GM12878 (cell line): ENCODE data around the gene SLC6A17. TPM values are rescaled to one million over a fixed set of nuclear protein-coding genes. Genes with fewer than 3 reads are reported as not detected.

ENCODE experiments used
- ATAC-seq: fragments of 200-7000 bp; cut with Tn5 transposase; 3 replicates; pipeline ENCODE4 v1.9.1; 2020; ENCODE audit warnings: mild to moderate bottlenecking, moderate library complexity
- BruUV-seq: library from RNA; stranded (reverse); fragments of 400-500 nt; replicated peaks from 2 replicates; lab custom pipeline; 2021; lab: Mats Ljungman, UMichigan
- CTCF ChIA-PET: fragments of 300-600 bp; sonication (Branson Sonifier 250); formaldehyde crosslinking; extraction: SDS; loops from one replicate; lab custom pipeline; 2021; ENCODE audit warnings: inconsistent platforms; lab: Yijun Ruan, JAX
- POLR2A ChIA-PET: fragments of 350-600 bp; formaldehyde crosslinking; extraction: SDS; loops from one replicate; lab custom pipeline; 2021; ENCODE audit warnings: inconsistent platforms; lab: Charles Lee
- RAD21 ChIA-PET: fragments of 300-600 bp; sonication (Branson Sonifier 250); formaldehyde crosslinking; loops from one replicate; lab custom pipeline; 2023; ENCODE audit warnings: antibody characterized with exemption; ENCODE audit not compliant: unreplicated experiment; lab: Charles Lee
- SMC1A ChIA-PET: fragments of 300-600 bp; sonication (Branson Sonifier 250); formaldehyde crosslinking; loops from one replicate; lab custom pipeline; 2023; ENCODE audit not compliant: unreplicated experiment, uncharacterized antibody; lab: Charles Lee
- DNase-seq: peaks from one replicate; pipeline ENCODE4 v3.0.0-alpha.2; 2011; ENCODE audit warnings: low read depth, low spot score
- FAIRE-seq: peaks from 3 replicates; lab custom pipeline; 2011; peaks lifted over from hg19 to GRCh38; lab: Jason Lieb, UNC
- H2AFZ ChIP-seq: 2 replicates; pipeline ENCODE4 v1.6.0; 2011; ENCODE audit warnings: low read depth, low read length, control low read depth; ENCODE audit not compliant: control insufficient read depth
- H3K27ac ChIP-seq: 2 replicates; pipeline ENCODE4 v1.5.1; 2011; ENCODE audit warnings: control low read depth; ENCODE audit not compliant: control insufficient read depth, insufficient read depth
- H3K27me3 ChIP-seq, 2 experiments: replicated peaks in 1 of 2; 2 replicates each; pipeline versions ENCODE4 v1.6.0 to v1.6.1; 2011; ENCODE audit warnings: low read length in 1 of 2; ENCODE audit not compliant: control insufficient read depth in 2 of 2, insufficient read depth in 2 of 2
- H3K36me3 ChIP-seq, 2 experiments: 2 replicates each; pipeline ENCODE4 v1.5.1; 2011; ENCODE audit warnings: low read length in 1 of 2; ENCODE audit not compliant: control insufficient read depth in 2 of 2, insufficient read depth in 2 of 2
- H3K4me1 ChIP-seq: 2 replicates; pipeline ENCODE4 v1.6.1; 2011; ENCODE audit warnings: mild to moderate bottlenecking, low read length, moderate library complexity, mixed read lengths; ENCODE audit not compliant: control insufficient read depth, insufficient read depth
- H3K4me2 ChIP-seq: 2 replicates; pipeline ENCODE4 v1.6.0; 2011; ENCODE audit warnings: control low read depth; ENCODE audit not compliant: control insufficient read depth, insufficient read depth
- H3K4me3 ChIP-seq: fragments of 200-600 bp; sonication (generic); 2 replicates; pipeline ENCODE4 v1.5.1; 2016
- H3K79me2 ChIP-seq: 2 replicates; pipeline ENCODE4 v1.6.0; 2011; ENCODE audit warnings: low read length; ENCODE audit not compliant: control insufficient read depth, insufficient read depth
- H3K9ac ChIP-seq: 2 replicates; pipeline ENCODE4 v1.8.0; 2011; ENCODE audit warnings: low read length, control low read depth, mixed read lengths; ENCODE audit not compliant: control insufficient read depth, insufficient read depth
- H3K9me3 ChIP-seq: replicated peaks from 3 replicates; pipeline ENCODE4 v1.5.1; 2011; ENCODE audit warnings: mild to moderate bottlenecking, low read length; ENCODE audit not compliant: control insufficient read depth, insufficient read depth
- H4K20me1 ChIP-seq: 2 replicates; pipeline ENCODE4 v1.6.0; 2011; ENCODE audit not compliant: control insufficient read depth, insufficient read depth
- BCL3 ChIP-seq: IDR thresholded peaks from 2 replicates; pipeline ENCODE4 v1.6.1; 2011; ENCODE audit warnings: borderline replicate concordance, low read depth, mild to moderate bottlenecking, moderate library complexity, low read length; ENCODE audit not compliant: insufficient read depth, poor library complexity, severe bottlenecking
- CBX3 ChIP-seq: fragments of 200-600 bp; sonication (generic); IDR thresholded peaks from 2 replicates; pipeline ENCODE4 v1.6.1; 2016; ENCODE audit warnings: low read depth, borderline replicate concordance
- DPF2 ChIP-seq: fragments of 450-650 bp; IDR thresholded peaks from 2 replicates; pipeline ENCODE4 v1.6.1; 2017; ENCODE audit warnings: mild to moderate bottlenecking
- HCFC1 ChIP-seq: fragments of 150-350 bp; IDR thresholded peaks from 2 replicates; pipeline ENCODE4 v1.6.1; 2014; ENCODE audit warnings: low read length
- IKZF1 ChIP-seq: fragments of 450-650 bp; conservative IDR thresholded peaks from 2 replicates; pipeline ENCODE4 v1.6.1; 2017; ENCODE audit warnings: antibody characterized with exemption, mild to moderate bottlenecking
- IKZF2 ChIP-seq, 2 experiments: fragments of 450-650 bp; IDR thresholded peaks; 2 replicates each; pipeline ENCODE4 v1.6.1; 2017; ENCODE audit warnings: mild to moderate bottlenecking in 2 of 2, moderate library complexity in 2 of 2
- JUNB ChIP-seq: IDR thresholded peaks from 2 replicates; pipeline ENCODE4 v1.6.1; 2016; ENCODE audit warnings: antibody characterized with exemption, mild to moderate bottlenecking
- MTA2 ChIP-seq: fragments of 450-650 bp; IDR thresholded peaks from 2 replicates; pipeline ENCODE4 v1.6.1; 2016; ENCODE audit warnings: low read depth, mild to moderate bottlenecking, moderate library complexity
- NFIC ChIP-seq: IDR thresholded peaks from 2 replicates; pipeline ENCODE4 v1.6.1; 2012; ENCODE audit warnings: low read depth, mild to moderate bottlenecking, inconsistent platforms, low read length, moderate library complexity
- NFYA ChIP-seq: IDR thresholded peaks from 2 replicates; pipeline ENCODE4 v1.6.1; 2011; ENCODE audit warnings: low read depth, mild to moderate bottlenecking, low read length, improper control_type of control experiment, borderline replicate concordance
- PBX3 ChIP-seq: IDR thresholded peaks from 2 replicates; pipeline ENCODE4 v1.6.1; 2011; ENCODE audit warnings: mild to moderate bottlenecking, low read depth, low read length, moderate library complexity; ENCODE audit not compliant: insufficient replicate concordance
- POLR2AphosphoS5 ChIP-seq: IDR thresholded peaks from 2 replicates; pipeline ENCODE4 v1.6.1; 2011; ENCODE audit warnings: mild to moderate bottlenecking, low read length, inconsistent platforms
- RCOR1 ChIP-seq: conservative IDR thresholded peaks from 2 replicates; pipeline ENCODE4 v1.6.1; 2012; ENCODE audit warnings: low read depth, low read length, improper control_type of control experiment
- RELB ChIP-seq: fragments of 450-650 bp; IDR thresholded peaks from 2 replicates; pipeline ENCODE4 v1.6.1; 2017; ENCODE audit warnings: low read depth, mild to moderate bottlenecking, moderate library complexity
- RUNX3 ChIP-seq: IDR thresholded peaks from 2 replicates; pipeline ENCODE4 v1.6.1; 2012; ENCODE audit warnings: low read length, inconsistent platforms
- WRNIP1 ChIP-seq: IDR thresholded peaks from 2 replicates; pipeline ENCODE4 v1.6.1; 2011; ENCODE audit warnings: low read depth, low read length, improper control_type of control experiment, borderline replicate concordance
- YBX1 ChIP-seq: fragments of 450-650 bp; IDR thresholded peaks from 2 replicates; pipeline ENCODE4 v1.6.1; 2016; ENCODE audit warnings: antibody characterized with exemption
- WGBS: methylation state at CpG from one replicate; pipeline ENCODE4 v1.1.6; 2016; ENCODE audit warnings: low lambda C conversion rate; ENCODE audit not compliant: insufficient replicate concordance, insufficient coverage; ENCODE audit errors: missing lambda C conversion rate; 5-methylcytosine and 5-hydroxymethylcytosine counted together
- in situ Hi-C: fragments of 300-500 bp; cut with MboI; formaldehyde crosslinking; loops from 9 replicates; pipeline ENCODE4 v1.14.3; 2018; ENCODE audit warnings: mixed read lengths
- intact Hi-C: fragments of 100-400 bp; cut with micrococcal nuclease; formaldehyde crosslinking; loops from one replicate; pipeline ENCODE4 v1.14.2; 2022; ENCODE audit not compliant: unreplicated experiment
- polyA plus RNA-seq, 11 experiments: library from polyadenylated mRNA; depleted of rRNA in 4 of 11; unstranded in 6 of 11; stranded (reverse) in 5 of 11; fragments of >200 nt; fragmentation: Nextera tagmentation in 4 of 11; fragmentation: Illumina TruSeq in 1 of 11; extraction: Ambion mirVana in 4 of 11; extraction: Trizol in 1 of 11; gene quantifications; 1 replicate in 1 of 11; 2 replicates in 10 of 11; pipeline versions ENCODE4 v1.2.1 to v1.2.3, GENCODE V29; 2011 to 2016; ENCODE audit warnings: inconsistent platforms in 2 of 11, missing spikeins in 2 of 11, low read depth in 1 of 11
- total RNA-seq, 4 experiments: library from RNA; depleted of rRNA in 3 of 4; stranded (reverse); fragments of >200 nt in 3 of 4; fragmentation: Illumina TruSeq in 1 of 4; extraction: Trizol in 1 of 4; gene quantifications; 2 replicates each; pipeline versions ENCODE4 v1.2.1 to v1.2.3, GENCODE V29; 2013 to 2021

The SLC6A17 gene
- total and polyA plus RNA-seq, 10 of the 15 experiments (the other 5 are each of a cell fraction or from before 2014, with no cell fraction given): not detected

DNA sequence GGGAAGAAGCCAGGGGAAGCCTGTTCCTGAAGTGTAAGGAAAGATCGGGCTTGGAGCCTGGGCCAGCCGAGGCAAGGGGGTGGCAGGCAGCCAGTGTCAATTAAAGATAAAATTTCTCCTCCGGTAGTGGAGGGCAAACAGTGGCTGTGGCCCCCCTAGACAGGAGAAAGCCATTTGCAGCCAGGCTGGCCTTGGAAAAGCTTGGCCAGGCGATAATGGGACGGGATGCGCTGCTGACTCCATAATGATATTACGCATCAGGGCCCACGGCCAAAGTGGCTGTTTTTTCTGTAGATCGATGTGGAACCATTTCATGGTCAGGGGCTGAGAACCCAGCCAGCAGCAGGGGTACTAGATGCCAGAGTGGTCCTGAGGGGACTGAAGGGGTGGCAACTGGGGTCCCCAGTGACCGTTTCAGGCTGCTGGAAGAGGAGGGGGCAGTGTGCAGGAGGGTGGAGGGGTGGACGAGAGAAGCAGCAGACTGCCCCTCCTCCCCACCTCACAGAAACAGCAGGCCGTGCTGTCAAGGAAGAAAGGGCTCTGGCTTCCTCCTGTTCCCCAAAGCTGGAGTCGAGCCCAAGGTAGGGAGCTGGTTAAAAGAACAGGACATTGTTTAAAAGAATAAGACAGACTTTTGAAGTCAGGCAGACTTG, 85.0 kb downstream of the SLC6A17 start (continued):
- no peak for TF ChIP-seq BCL3

DNA sequence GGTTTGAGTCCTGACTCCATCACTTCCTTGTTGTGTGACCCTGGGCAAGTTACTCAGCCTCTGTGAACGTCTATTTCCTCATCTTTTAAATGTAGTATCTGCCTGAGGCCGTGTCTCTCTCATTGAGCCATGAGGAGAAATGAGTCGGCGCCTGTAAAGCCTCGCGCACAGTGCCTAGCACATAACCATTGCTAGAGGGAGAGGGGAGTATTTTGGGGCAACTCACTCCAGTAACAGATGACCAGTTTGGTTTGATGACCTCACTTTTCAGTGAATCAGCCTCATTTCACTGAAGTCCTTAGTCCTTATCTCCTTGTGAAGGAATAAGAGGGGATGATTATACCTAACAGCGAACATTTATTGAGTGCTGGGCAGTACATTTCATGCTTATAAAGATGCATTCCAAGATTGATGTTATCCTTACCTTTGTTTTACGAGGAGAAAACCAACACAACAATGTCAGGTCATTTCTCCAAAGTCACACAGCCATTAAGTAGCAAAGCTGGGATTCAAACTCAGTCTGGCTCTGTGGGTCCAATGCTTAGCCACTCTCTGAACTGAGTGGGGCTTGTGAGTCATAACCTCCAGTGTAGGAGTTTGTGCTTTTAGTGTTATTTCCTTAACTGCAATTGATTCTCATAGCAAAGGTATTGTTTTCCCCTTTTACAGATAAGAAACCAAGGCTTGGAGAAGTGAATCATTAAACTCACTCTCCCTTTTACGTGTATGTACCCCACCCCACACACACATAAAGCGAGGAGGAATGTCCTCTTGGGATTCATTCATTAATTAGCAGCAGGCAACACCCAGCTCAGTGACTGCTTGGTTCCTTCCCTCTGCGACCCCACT, 85.8 kb downstream of the SLC6A17 start:
- Histone ChIP-seq H3K9me3 (no peaks in the 10 kb centered on the region), H3K36me3 (no peaks in the 10 kb centered on the region), H3K4me1 (peaks cover 26% of the 10 kb centered on the region), H2AFZ (peak overlapping the region; percentile 28), H3K27me3 (no peaks in the 10 kb centered on the region), H3K9ac (no peak overlapping the region), H3K27ac (no peak overlapping the region), H4K20me1 (no peaks in the 10 kb centered on the region; the same call in 1 of the 2 replicates), H3K4me3 (no peak overlapping the region), H3K79me2 (no peaks in the 10 kb centered on the region), H3K4me2 (no peak overlapping the region)
- ChIA-PET CTCF (interaction anchor here (1.3 to 2.0 kb wide), 2 partner anchors 29 to 260 kb away, joined by 3 to 7 read pairs; no protein-coding TSS in a partner anchor), RAD21 (interaction anchor here (0.7 to 3.3 kb wide), 8 partner anchors 9 to 65 kb away, joined by 3 to 18 read pairs (median 4); no protein-coding TSS in a partner anchor), SMC1A (interaction anchor here (0.9 to 1.4 kb wide), 4 partner anchors 8 to 76 kb away, joined by 3 to 6 read pairs (median 4); no protein-coding TSS in a partner anchor), POLR2A (interaction anchor here (1.0 to 1.4 kb wide), 2 partner anchors 10 to 27 kb away, joined by 3 read pairs; no protein-coding TSS in a partner anchor)
- in situ Hi-C loops: no loop called here
- 32% methylated on average over 11 of the region's 11 CpGs for WGBS
- intact Hi-C loops: no loop called here
- FAIRE-seq: peak; percentile 52
- peak; percentile 74 for ATAC-seq
- BruUV-seq: no TSS peak
- no peak for DNase-seq
- TF ChIP-seq YBX1 (no peak), CBX3 (no peak), RCOR1 (no peak), PBX3 (no peak), MTA2 (peak; percentile 43), HCFC1 (0 out of 2 replicates have a peak, but pooled peaks have one; percentile 13), JUNB (peak; percentile 52), DPF2 (0 out of 2 replicates have a peak, but pooled peaks have one; percentile 29), WRNIP1 (no peak), RELB (peak; percentile 35; the same call in 1 of the 2 replicates), IKZF2 (IDR thresholded peaks at IDR 0.05) (peak; percentile 44 to 50; a peak in 2 of 4 replicates), RUNX3 (peak; percentile 34; the same call in 1 of the 2 replicates), POLR2AphosphoS5 (no peak), IKZF1 (peak; percentile 61; the same call in 1 of the 2 replicates), NFYA (no peak), NFIC (0 out of 2 replicates have a peak, but pooled peaks have one; percentile 35)
